ENCODE measurements around the gene PPM1H. TPM values are rescaled to one million over a fixed set of nuclear protein-coding genes. Genes with fewer than 3 reads are reported as not detected.

Gene PPM1H
- total RNA-seq, 4 donors from 2014 or later = 1.4 to 4.9 (median 2.4) TPM

GRCh38 chr12:62873116-62873825 is 61.7 kb downstream of the PPM1H start:
- DNase-seq (ENCODE audit: low spot score) = no peak
- no peak for ATAC-seq (ENCODE audit: low FRiP score)
- no peak for TF ChIP-seq CTCF (IDR thresholded peaks at IDR 0.05)

- no peak for TF ChIP-seq CTCF (IDR thresholded peaks at IDR 0.05)
- DNase-seq (ENCODE audit: low spot score) = no peak
- no peak for ATAC-seq (ENCODE audit: low FRiP score)
Measured at GRCh38 chr12:62868820-62869219, 66.1 kb downstream of the PPM1H start.

GRCh38 chr12:62866451-62867082 is 68.4 kb downstream of the PPM1H start:
- no peak for TF ChIP-seq CTCF (IDR thresholded peaks at IDR 0.05)
- ATAC-seq (ENCODE audit: low FRiP score) (no peak), DNase-seq (ENCODE audit: low spot score) (no peak)

GRCh38 chr12:62865937-62866336 is 69.0 kb downstream of the PPM1H start:
- no peak for DNase-seq (ENCODE audit: low spot score)
- no peak for ATAC-seq (ENCODE audit: low FRiP score)
- no peak for TF ChIP-seq CTCF (IDR thresholded peaks at IDR 0.05)

- ATAC-seq (ENCODE audit: low FRiP score) = no peak
- no peak for DNase-seq (ENCODE audit: low spot score)
- no peak for TF ChIP-seq CTCF (IDR thresholded peaks at IDR 0.05)
Measured at GRCh38 chr12:62865065-62865464, 69.9 kb downstream of the PPM1H start.

- DNase-seq (ENCODE audit: low spot score) = no peak
- peak; percentile 50 for ATAC-seq (ENCODE audit: low FRiP score)
- TF ChIP-seq CTCF (IDR thresholded peaks at IDR 0.05) = no peak
Measured at GRCh38 chr12:62862259-62862881, 72.6 kb downstream of the PPM1H start.

Measured in omental fat pad (tissue), 4 donors.